Effector memory CD4-positive, alpha-beta T cell (primary cell): ENCODE data around the gene GALNT11.

Experiments
- DNase-seq, 3 donors: peaks; one replicate each; pipeline ENCODE4 v3.0.0-alpha.2; 2020
- H3K27ac ChIP-seq: 2 replicates; pipeline ENCODE4 v1.7.0; 2013; ENCODE audit warnings: mild to moderate bottlenecking, low read length, moderate library complexity; ENCODE audit not compliant: insufficient read depth, poor library complexity, severe bottlenecking
- H3K27me3 ChIP-seq: replicated peaks from 2 replicates; pipeline ENCODE4 v1.7.0; 2013; ENCODE audit warnings: mild to moderate bottlenecking, low read length; ENCODE audit not compliant: insufficient read depth, control insufficient read depth, poor library complexity, severe bottlenecking
- H3K36me3 ChIP-seq: 2 replicates; pipeline ENCODE4 v1.7.0; 2013; ENCODE audit warnings: mild to moderate bottlenecking, low read length, moderate library complexity; ENCODE audit not compliant: control insufficient read depth, insufficient read depth
- H3K4me1 ChIP-seq: 2 replicates; pipeline ENCODE4 v1.7.0; 2013; ENCODE audit warnings: low read length, mild to moderate bottlenecking; ENCODE audit not compliant: control insufficient read depth, insufficient read depth, poor library complexity, severe bottlenecking
- H3K4me3 ChIP-seq: 2 replicates; pipeline ENCODE4 v1.7.0; 2013; ENCODE audit warnings: low read length, low read depth, mild to moderate bottlenecking; ENCODE audit not compliant: insufficient read depth, poor library complexity, severe bottlenecking
- H3K9me3 ChIP-seq: 2 replicates; pipeline ENCODE4 v1.7.0; 2013; ENCODE audit warnings: mild to moderate bottlenecking, low read length, moderate library complexity; ENCODE audit not compliant: control insufficient read depth

The GALNT11 gene

DNA sequence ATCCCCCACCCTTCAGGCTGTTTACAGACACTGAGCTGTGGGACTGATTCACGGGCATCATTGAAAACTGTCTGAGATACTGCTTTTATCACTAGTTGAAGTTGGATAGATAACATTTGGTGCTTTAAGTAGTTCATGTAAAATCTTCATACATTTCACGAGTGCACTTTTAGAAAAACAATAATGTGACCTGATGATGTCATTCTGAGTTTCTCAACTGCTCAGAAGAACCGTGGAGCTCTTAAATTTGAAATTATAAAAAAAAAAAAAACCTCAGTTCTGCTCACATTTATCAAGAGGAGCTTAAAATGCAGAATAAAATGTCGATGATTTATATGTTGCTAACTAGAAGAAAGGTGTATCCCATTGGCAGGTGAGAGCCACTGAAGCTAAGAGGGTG is 81.5 kb downstream of the GALNT11 start:
- Histone ChIP-seq H3K9me3 (no peaks in the 10 kb centered on the region), H3K4me1 (no peaks in the 10 kb centered on the region), H3K27me3 (no peaks in the 10 kb centered on the region), H3K27ac (no peak overlapping the region), H3K36me3 (peaks cover 19% of the 10 kb centered on the region), H3K4me3 (no peak overlapping the region)
- DNase-seq: no peak

- H3K4me1 ChIP-seq: no peaks in the 10 kb centered on the region
- no peak overlapping the region for H3K4me3 ChIP-seq
- peaks cover 19% of the 10 kb centered on the region for H3K36me3 ChIP-seq
- no peak overlapping the region for H3K27ac ChIP-seq
- DNase-seq: no peak
- no peaks in the 10 kb centered on the region for H3K27me3 ChIP-seq
- no peaks in the 10 kb centered on the region for H3K9me3 ChIP-seq
These were observed 82.5 kb downstream of the GALNT11 start for GRCh38 chr7:152107945-152108344.

DNA sequence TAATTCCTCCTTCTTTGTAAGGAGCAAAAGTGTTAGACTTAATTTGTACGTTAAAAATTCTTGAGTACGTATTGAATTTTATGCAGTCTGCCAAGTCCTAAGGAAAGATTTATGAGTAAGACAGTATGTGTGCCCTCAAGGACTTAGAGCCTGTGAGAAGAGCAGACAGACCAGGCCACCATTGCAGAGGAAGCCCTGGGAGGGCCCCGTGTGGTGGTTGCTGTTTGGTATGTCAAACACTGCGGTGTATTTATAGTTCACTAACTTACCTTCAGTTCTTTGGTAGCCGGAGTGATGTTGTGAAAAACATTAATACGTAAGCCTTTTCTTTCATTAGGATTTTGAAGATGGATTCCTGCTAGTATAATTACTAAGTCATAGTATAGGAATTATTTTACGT is 82.9 kb downstream of the GALNT11 start:
- no peak for DNase-seq
- no peak overlapping the region for H3K4me3 ChIP-seq

DNA sequence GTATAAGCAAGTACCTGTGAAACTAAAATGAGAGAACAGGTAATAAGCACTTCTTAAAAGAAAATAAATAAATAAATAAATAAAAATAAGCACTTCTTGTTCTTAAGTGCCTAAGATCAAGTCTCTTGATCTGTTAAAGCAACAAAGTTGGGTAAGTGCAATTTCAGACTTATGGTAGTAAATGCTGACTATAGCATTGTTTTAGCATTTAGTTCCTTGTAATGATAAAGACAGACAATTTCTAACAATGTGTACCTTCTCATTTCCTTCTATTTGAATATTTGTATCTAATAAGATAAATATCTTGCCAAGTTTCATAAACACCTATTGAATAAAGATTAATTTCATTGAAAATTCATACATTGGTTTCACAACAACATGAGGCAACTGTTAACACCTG is 87.4 kb downstream of the GALNT11 start:
- DNase-seq: no peak
- H3K9me3 ChIP-seq: no peaks in the 10 kb centered on the region
- H3K36me3 ChIP-seq: peaks cover 18% of the 10 kb centered on the region
- no peaks in the 10 kb centered on the region for H3K4me1 ChIP-seq
- no peaks in the 10 kb centered on the region for H3K27me3 ChIP-seq
- H3K27ac ChIP-seq: no peak overlapping the region
- H3K4me3 ChIP-seq: no peak overlapping the region

More for the DNA sequence above, 82.9 kb downstream of the GALNT11 start:
- Histone ChIP-seq H3K4me1 (no peaks in the 10 kb centered on the region), H3K36me3 (peaks cover 15% of the 10 kb centered on the region), H3K9me3 (no peaks in the 10 kb centered on the region), H3K27ac (no peak overlapping the region), H3K27me3 (no peaks in the 10 kb centered on the region)

- Histone ChIP-seq H3K27ac (no peak overlapping the region), H3K27me3 (no peaks in the 10 kb centered on the region), H3K4me3 (no peak overlapping the region), H3K4me1 (no peaks in the 10 kb centered on the region), H3K9me3 (no peaks in the 10 kb centered on the region), H3K36me3 (peaks cover 27% of the 10 kb centered on the region)
- DNase-seq: no peak
These were observed 89.7 kb downstream of the GALNT11 start for GRCh38 chr7:152115021-152115718.

GRCh38 chr7:152117356-152117755 is 91.9 kb downstream of the GALNT11 start:
- no peak for DNase-seq
- H3K27ac ChIP-seq: no peak overlapping the region
- H3K4me3 ChIP-seq: no peak overlapping the region
- no peaks in the 10 kb centered on the region for H3K4me1 ChIP-seq
- peaks cover 37% of the 10 kb centered on the region for H3K36me3 ChIP-seq
- H3K9me3 ChIP-seq: no peaks in the 10 kb centered on the region
- H3K27me3 ChIP-seq: no peaks in the 10 kb centered on the region

GRCh38 chr7:152120210-152120609 is 94.7 kb downstream of the GALNT11 start:
- Histone ChIP-seq H3K36me3 (peaks cover 41% of the 10 kb centered on the region), H3K27me3 (no peaks in the 10 kb centered on the region), H3K9me3 (no peaks in the 10 kb centered on the region), H3K4me1 (no peaks in the 10 kb centered on the region), H3K27ac (no peak overlapping the region), H3K4me3 (no peak overlapping the region)
- DNase-seq: no peak

DNA sequence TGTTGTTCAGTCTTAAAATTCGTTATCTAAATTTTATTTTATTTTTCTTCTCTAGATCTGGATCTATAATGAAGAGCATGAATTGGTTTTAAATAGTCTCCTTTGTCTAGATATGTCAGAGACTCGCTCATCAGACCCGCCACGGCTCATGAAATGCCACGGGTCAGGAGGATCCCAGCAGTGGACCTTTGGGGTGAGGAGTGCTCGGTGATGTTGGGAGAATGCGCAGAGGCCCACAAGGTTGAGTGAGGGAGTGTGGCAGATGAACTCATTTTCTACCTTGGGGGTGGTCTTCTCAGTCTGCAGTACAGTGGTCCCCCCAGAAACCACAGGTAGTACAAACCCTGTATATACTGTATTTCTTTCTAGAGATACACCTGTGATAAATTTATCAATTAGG is 95.3 kb downstream of the GALNT11 start:
- H3K4me3 ChIP-seq: no peak overlapping the region
- H3K27me3 ChIP-seq: no peaks in the 10 kb centered on the region
- no peak overlapping the region for H3K27ac ChIP-seq
- no peaks in the 10 kb centered on the region for H3K9me3 ChIP-seq
- peaks cover 40% of the 10 kb centered on the region for H3K36me3 ChIP-seq
- no peak for DNase-seq
- H3K4me1 ChIP-seq: no peaks in the 10 kb centered on the region

GRCh38 chr7:152121432-152121831 is 96.0 kb downstream of the GALNT11 start:
- no peaks in the 10 kb centered on the region for H3K4me1 ChIP-seq

DNA sequence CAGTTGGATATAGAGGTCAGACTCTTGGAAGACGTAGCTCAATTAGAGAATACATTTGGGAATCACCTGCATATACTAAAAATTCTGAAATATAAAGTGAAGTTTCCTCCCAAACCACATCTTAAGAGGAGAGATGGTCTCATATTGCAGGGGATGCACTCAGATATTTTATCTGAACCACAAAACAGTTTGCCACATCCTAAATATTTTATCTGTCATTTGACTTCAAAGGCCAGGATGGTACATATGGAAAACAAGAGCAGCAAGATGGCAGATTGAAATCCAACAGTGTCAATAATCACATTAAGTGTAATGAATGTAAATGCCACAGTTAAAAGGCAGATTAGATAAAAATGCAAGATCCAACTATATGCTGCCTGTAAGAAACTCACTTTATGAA is 97.1 kb downstream of the GALNT11 start:
- no peak for DNase-seq
- H3K27me3 ChIP-seq: no peaks in the 10 kb centered on the region
- H3K4me1 ChIP-seq: no peaks in the 10 kb centered on the region
- H3K27ac ChIP-seq: no peak overlapping the region
- no peaks in the 10 kb centered on the region for H3K9me3 ChIP-seq
- H3K4me3 ChIP-seq: no peak overlapping the region
- peaks cover 40% of the 10 kb centered on the region for H3K36me3 ChIP-seq

More at GRCh38 chr7:152121432-152121831, 96.0 kb downstream of the GALNT11 start:
- H3K27me3 ChIP-seq: no peaks in the 10 kb centered on the region
- no peaks in the 10 kb centered on the region for H3K9me3 ChIP-seq
- H3K4me3 ChIP-seq: no peak overlapping the region
- no peak for DNase-seq
- H3K27ac ChIP-seq: no peak overlapping the region
- H3K36me3 ChIP-seq: peaks cover 40% of the 10 kb centered on the region
